Fibroblast of pulmonary artery (primary cell): ENCODE data around the gene WDHD1.

ENCODE experiments used
- DNase-seq: peaks from one replicate; pipeline ENCODE4 v3.0.0-alpha.2; 2010; ENCODE audit warnings: low read depth
- H3K4me3 ChIP-seq: replicated peaks from 2 replicates; pipeline ENCODE4 v1.5.1; 2011; ENCODE audit warnings: low read depth, mild to moderate bottlenecking, control low read depth, low read length, moderate library complexity
- CTCF ChIP-seq: IDR thresholded peaks from 2 replicates; pipeline ENCODE4 v1.5.1; 2011; ENCODE audit warnings: mild to moderate bottlenecking, control low read depth, low read length, inconsistent platforms; ENCODE audit errors: missing control alignments

WDHD1 gene

DNA sequence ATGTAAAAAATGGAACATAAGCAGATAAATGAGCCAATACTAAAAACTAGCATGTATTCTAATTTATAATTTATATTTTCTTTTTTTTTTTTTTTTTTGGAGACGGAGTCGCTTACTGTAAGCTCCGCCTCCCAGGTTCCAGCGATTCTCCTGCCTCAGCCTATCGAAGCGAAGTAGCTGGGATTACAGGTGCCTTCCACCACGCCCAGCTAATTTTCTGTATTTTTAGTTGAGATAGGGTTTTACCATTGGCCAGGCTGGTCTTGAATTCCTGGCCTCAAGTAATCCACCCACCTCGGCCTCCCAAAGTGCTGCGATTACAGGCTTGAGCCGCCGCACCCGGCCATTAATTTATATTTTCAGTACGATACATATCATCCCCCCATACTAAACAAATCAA lies 27.2 kb upstream of the WDHD1 start:
- TF ChIP-seq CTCF = no peak
- no peak for DNase-seq
- H3K4me3 ChIP-seq = no peak overlapping the region

- H3K4me3 ChIP-seq = peak overlapping the region; percentile 99
- DNase-seq = no peak
- TF ChIP-seq CTCF = no peak
These were observed 26.6 kb upstream of the WDHD1 start for GRCh38 chr14:55053500-55053899.

DNA sequence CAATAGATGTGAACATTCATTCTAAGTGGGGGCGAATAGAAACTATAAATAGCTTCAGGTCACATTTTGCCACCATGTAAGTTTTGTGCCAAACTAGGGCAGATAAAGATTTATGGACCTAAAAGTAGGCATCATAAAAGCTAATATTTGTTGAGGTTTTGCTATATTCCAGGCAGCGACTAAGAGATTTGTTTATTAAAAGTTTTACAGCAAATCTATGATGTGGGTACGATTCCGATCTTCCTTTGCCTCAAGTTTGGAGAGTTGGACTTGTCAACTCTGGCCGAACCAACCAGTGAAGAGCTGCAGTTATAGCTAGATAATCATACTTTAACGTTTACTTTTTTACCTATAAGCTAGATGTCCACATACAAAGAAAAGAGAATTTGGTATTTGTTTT lies 26.1 kb upstream of the WDHD1 start:
- no peak for DNase-seq
- peak overlapping the region; percentile 99 for H3K4me3 ChIP-seq
- no peak for TF ChIP-seq CTCF

DNA sequence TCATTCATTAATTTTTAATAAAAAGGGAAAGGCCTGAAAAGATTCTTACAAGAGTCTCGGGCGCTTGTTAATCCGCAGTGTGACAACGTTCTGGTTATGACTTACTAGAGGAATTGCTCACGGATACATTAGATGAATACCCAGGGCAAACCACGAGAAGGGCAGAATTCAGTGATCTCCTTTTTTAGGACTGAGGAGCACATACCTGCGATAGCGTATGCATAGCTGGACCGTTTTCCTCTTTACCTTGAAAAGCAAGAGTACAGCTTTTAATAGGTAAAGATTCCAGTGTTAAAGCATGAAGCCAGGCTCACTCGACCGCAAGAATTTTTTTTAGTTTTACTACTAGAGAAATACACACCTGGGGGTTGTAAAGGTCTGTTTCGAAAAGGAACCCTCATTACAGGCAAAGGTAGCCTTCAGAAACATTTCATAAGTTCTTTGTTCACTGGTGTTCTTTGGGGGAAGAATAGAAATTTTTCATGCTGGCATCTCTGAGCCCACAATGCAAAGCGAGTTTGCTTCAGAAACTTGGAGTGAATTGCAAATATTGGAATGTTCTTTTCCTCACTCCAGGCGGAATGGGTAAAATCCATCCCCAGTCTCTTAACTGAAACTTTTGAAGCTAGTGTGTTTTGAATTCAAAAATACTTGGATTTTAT lies 25.5 kb upstream of the WDHD1 start:
- DNase-seq = peak; percentile 51
- TF ChIP-seq CTCF = no peak
- H3K4me3 ChIP-seq = peak overlapping the region; percentile 99

DNA sequence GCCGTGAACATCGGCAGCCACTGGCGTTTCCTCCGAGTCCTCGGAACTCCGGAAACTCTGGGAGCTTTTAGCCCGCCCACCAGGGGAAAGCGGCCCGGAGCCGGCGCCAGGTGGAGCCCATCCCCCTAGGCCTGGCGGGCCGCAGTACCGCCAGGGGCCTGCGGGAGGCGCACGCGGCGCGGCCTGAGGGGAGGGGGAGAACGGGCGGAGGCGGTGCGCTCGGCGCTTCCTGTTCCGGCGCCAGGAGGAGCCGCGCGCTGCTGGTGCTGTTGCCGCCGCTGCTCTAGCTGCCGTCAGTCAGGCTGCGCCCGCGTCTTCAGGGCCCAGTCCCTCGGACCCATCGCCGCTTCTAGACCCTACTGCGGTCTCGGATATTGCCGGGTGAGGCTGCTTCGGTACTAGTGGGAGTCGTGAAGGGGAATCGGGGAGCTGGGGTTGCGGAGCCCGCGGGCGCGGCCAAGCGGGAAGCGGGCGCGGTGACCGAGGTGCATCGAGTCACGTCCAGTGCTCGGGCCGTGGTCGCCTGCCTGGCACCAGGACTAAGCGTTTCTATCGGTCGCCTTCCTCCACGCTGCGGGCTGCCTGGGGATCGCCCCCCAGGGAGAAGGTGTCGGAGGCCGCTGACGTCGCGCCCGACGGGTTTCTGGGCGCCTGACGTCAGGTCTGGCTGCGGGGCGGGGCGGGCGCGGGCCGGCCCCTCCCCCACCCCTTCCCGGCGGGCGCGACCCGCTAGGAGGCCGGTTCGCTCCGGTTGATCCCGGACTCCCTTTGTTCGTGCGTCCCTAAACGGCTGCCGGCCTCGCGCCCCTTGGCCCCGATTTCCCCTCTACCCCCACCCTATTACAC lies 24.7 kb upstream of the WDHD1 start, which contains the start of gene MAPK1IP1L:
TSS of gene MAPK1IP1L (plus strand) at position 225 of the 846 bp plus-strand sequence. CDS start 10,037 bp downstream, outside the sequence.
- H3K4me3 ChIP-seq = peak within 1 kb of the TSS; percentile 99
- peak; percentile 51 for TF ChIP-seq CTCF
- peak; percentile 96 for DNase-seq

GRCh38 chr14:55051165-55051422 lies 24.2 kb upstream of the WDHD1 start:
- no peak for DNase-seq
- H3K4me3 ChIP-seq = peak overlapping the region; percentile 41
- no peak for TF ChIP-seq CTCF

- no peak overlapping the region for H3K4me3 ChIP-seq
- no peak for DNase-seq
- no peak for TF ChIP-seq CTCF
These were observed 22.1 kb upstream of the WDHD1 start for GRCh38 chr14:55048900-55049436.
